ENCODE data around the gene CTDSP2. TPM values are rescaled to one million over a fixed set of nuclear protein-coding genes. Genes with fewer than 3 reads are reported as not detected.

The CTDSP2 gene
- total RNA-seq, 2 experiments from 2014 or later: 44.2 to 118 TPM

DNA sequence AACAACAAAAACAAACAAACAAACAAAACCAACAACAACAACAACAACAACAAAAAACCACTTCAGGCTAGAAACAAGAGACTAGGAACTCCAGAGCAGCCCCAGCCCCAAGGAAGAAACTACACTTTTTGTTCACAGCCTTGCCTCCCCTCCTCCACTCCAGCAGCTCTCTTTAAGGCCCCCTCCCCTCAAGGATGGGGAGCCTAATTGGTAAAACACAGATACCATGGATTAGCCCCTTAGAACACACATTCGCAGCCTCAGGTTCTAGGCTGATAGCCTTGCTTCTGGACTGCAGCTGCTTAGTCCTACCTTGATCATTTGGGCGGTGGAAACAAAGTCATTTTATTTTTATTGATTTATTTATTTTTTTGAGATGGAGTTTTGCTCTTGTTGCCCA, 16.1 kb downstream of the CTDSP2 start:
- no TSS peak for BruUV-seq (replicated peaks)
- no peak overlapping the region for H2AFZ ChIP-seq (ENCODE audit: low read length)
- ChIA-PET POLR2A (interaction anchor here (1.3 to 1.5 kb wide), 2 partner anchors 65 to 73 kb away, joined by 3 read pairs; no protein-coding TSS in a partner anchor), CTCF (ENCODE audit: unreplicated experiment) (interaction anchor here (0.7 to 1.5 kb wide), 2 partner anchors 64 to 72 kb away, joined by 4 read pairs; no protein-coding TSS in a partner anchor)
- peaks cover 45% of the 10 kb centered on the region for H3K79me2 ChIP-seq (ENCODE audit: insufficient read depth, low read depth, low read length)
- no peak for TF ChIP-seq EZH2phosphoT487 (IDR thresholded peaks at IDR 0.05; ENCODE audit: borderline replicate concordance, low read depth, low read length)
- TF ChIP-seq, protein P1, sequence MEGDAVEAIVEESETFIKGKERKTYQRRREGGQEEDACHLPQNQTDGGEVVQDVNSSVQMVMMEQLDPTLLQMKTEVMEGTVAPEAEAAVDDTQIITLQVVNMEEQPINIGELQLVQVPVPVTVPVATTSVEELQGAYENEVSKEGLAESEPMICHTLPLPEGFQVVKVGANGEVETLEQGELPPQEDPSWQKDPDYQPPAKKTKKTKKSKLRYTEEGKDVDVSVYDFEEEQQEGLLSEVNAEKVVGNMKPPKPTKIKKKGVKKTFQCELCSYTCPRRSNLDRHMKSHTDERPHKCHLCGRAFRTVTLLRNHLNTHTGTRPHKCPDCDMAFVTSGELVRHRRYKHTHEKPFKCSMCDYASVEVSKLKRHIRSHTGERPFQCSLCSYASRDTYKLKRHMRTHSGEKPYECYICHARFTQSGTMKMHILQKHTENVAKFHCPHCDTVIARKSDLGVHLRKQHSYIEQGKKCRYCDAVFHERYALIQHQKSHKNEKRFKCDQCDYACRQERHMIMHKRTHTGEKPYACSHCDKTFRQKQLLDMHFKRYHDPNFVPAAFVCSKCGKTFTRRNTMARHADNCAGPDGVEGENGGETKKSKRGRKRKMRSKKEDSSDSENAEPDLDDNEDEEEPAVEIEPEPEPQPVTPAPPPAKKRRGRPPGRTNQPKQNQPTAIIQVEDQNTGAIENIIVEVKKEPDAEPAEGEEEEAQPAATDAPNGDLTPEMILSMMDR (conservative IDR thresholded peaks at IDR 0.05; ENCODE audit: low read length): no peak
- H3K9me3 ChIP-seq (ENCODE audit: low read length): no peaks in the 10 kb centered on the region
- H3K36me3 ChIP-seq (ENCODE audit: insufficient read depth, low read length): peaks cover 39% of the 10 kb centered on the region
- H3K9me2 ChIP-seq (ENCODE audit: insufficient read depth, low read length): no peaks in the 10 kb centered on the region
- intact Hi-C loops (cut with micrococcal nuclease; ENCODE audit: unreplicated experiment): no loop called here
- H3K4me2 ChIP-seq (ENCODE audit: low read length): no peak overlapping the region
- no peak for DNase-seq (ENCODE audit: low spot score)
- H3K4me1 ChIP-seq (ENCODE audit: insufficient read depth, low read length, poor library complexity, severe bottlenecking): peaks cover 41% of the 10 kb centered on the region
- H3K27ac ChIP-seq (ENCODE audit: low read depth, low read length, poor library complexity, severe bottlenecking): no peak overlapping the region
- no peak overlapping the region for H3K4me3 ChIP-seq (ENCODE audit: low read depth, low read length, poor library complexity, severe bottlenecking)
- peaks cover 20% of the 10 kb centered on the region for H4K20me1 ChIP-seq (ENCODE audit: insufficient read depth, low read length)

DNA sequence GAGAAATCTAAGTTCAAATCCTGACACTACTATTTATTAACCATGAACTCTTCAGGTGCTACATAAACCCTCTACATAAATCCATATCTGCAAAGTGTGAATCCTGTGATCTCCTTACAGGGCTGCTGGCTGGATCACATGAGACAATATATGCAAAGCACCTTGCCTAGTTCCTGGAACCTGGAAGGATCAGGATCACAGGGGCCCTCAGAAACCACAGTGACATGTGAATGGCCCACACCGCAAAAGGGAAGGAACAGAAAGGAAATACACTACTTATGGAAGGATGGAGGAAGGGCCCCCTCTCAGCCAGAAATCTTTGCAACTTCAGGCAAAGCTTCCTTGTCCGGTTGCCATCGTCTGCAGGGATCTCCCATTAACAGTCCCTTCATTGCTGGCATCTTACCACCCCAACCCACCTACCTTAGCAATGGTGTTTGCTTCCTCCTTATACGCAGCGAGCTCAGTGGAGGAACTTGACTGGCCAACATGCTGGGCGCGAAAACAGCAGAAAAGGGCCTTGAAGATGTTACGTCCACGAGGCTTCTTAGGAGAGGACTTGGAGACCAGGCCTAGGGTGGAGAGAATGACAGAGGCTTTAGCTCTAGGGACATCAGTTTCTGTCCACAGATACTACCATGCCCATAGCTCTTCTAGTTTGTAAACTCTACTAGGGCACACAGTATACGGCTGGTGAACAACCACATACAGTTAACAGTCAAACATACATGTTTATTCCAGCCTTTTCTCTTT, 17.3 kb downstream of the CTDSP2 start:
- no TSS peak for BruUV-seq (replicated peaks)
- Histone ChIP-seq H3K4me2 (ENCODE audit: low read length) (no peak overlapping the region), H3K36me3 (ENCODE audit: insufficient read depth, low read length) (peaks cover 51% of the 10 kb centered on the region), H3K79me2 (ENCODE audit: insufficient read depth, low read depth, low read length) (peaks cover 33% of the 10 kb centered on the region), H4K20me1 (ENCODE audit: insufficient read depth, low read length) (peaks cover 17% of the 10 kb centered on the region), H3K4me3 (ENCODE audit: low read depth, low read length, poor library complexity, severe bottlenecking) (no peak overlapping the region), H3K9me3 (ENCODE audit: low read length) (no peaks in the 10 kb centered on the region), H2AFZ (ENCODE audit: low read length) (no peak overlapping the region), H3K9me2 (ENCODE audit: insufficient read depth, low read length) (no peaks in the 10 kb centered on the region), H3K27ac (ENCODE audit: low read depth, low read length, poor library complexity, severe bottlenecking) (no peak overlapping the region), H3K4me1 (ENCODE audit: insufficient read depth, low read length, poor library complexity, severe bottlenecking) (peaks cover 29% of the 10 kb centered on the region)
- ChIA-PET CTCF (ENCODE audit: unreplicated experiment) (interaction anchor here (1.0 to 1.5 kb wide), 2 partner anchors 26 to 66 kb away, joined by 3 to 4 read pairs; no protein-coding TSS in a partner anchor), POLR2A (interaction anchor here (0.9 to 1.5 kb wide), 4 partner anchors 10 to 74 kb away, joined by 3 to 5 read pairs (median 3); no protein-coding TSS in a partner anchor)
- intact Hi-C loops (cut with micrococcal nuclease; ENCODE audit: unreplicated experiment): no loop called here
- TF ChIP-seq, protein P1 (conservative IDR thresholded peaks at IDR 0.05; ENCODE audit: low read length): no peak
- TF ChIP-seq EZH2phosphoT487 (IDR thresholded peaks at IDR 0.05; ENCODE audit: borderline replicate concordance, low read depth, low read length): no peak
- no peak for DNase-seq (ENCODE audit: low spot score)

DNA sequence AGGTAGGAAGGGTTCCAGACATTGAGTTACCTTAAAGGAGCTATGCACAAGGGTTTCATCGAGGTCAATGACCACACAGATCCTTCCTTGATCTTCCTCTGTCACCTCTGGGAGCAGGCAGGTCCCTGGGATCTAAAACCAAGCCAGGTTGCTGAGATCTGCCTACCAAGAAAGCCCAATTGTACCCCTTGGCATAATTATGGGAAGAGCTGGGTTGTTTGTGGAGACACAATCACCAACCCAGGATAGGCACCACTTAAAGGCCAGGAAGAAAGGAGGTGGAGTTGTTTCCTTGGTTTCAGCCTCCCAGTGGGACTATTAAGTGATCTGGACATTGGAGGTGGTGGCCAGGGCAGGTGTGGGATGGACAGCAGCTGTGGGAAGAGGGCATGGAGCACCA, 19.6 kb downstream of the CTDSP2 start:
- H3K9me2 ChIP-seq (ENCODE audit: insufficient read depth, low read length): no peaks in the 10 kb centered on the region
- no peaks in the 10 kb centered on the region for H3K9me3 ChIP-seq (ENCODE audit: low read length)
- BruUV-seq (replicated peaks): no TSS peak
- no peak for TF ChIP-seq EZH2phosphoT487 (IDR thresholded peaks at IDR 0.05; ENCODE audit: borderline replicate concordance, low read depth, low read length)
- TF ChIP-seq, protein P1 (conservative IDR thresholded peaks at IDR 0.05; ENCODE audit: low read length): no peak
- peaks cover 13% of the 10 kb centered on the region; the same call in 1 of the 2 replicates for H3K79me2 ChIP-seq (ENCODE audit: insufficient read depth, low read depth, low read length)
- no peak overlapping the region for H3K4me3 ChIP-seq (ENCODE audit: low read depth, low read length, poor library complexity, severe bottlenecking)
- intact Hi-C loops (cut with micrococcal nuclease; ENCODE audit: unreplicated experiment): no loop called here
- peaks cover 6% of the 10 kb centered on the region; the same call in 1 of the 2 replicates for H4K20me1 ChIP-seq (ENCODE audit: insufficient read depth, low read length)
- no peak overlapping the region for H3K27ac ChIP-seq (ENCODE audit: low read depth, low read length, poor library complexity, severe bottlenecking)
- H3K36me3 ChIP-seq (ENCODE audit: insufficient read depth, low read length): peaks cover 71% of the 10 kb centered on the region
- DNase-seq (ENCODE audit: low spot score): no peak
- no peak overlapping the region for H2AFZ ChIP-seq (ENCODE audit: low read length)
- no peak overlapping the region for H3K4me2 ChIP-seq (ENCODE audit: low read length)
- ChIA-PET CTCF (ENCODE audit: unreplicated experiment) (no interaction called here), POLR2A (interaction anchor here (1.0 to 1.1 kb wide), 2 partner anchors 16 to 70 kb away, joined by 3 to 5 read pairs; no protein-coding TSS in a partner anchor)
- peaks cover 7% of the 10 kb centered on the region for H3K4me1 ChIP-seq (ENCODE audit: insufficient read depth, low read length, poor library complexity, severe bottlenecking)
